AG09309 (cell line): ENCODE measurements around the gene TRIM2.

ENCODE experiments used
- DNase-seq: peaks from one replicate; pipeline ENCODE4 v3.0.0-alpha.2; 2010; ENCODE audit warnings: low read depth
- H3K4me3 ChIP-seq: 2 replicates; pipeline ENCODE4 v1.5.1; 2011; ENCODE audit warnings: mild to moderate bottlenecking, low read depth, low read length, moderate library complexity; ENCODE audit not compliant: control insufficient read depth
- TF ChIP-seq, protein P1 (sequence below): IDR thresholded peaks from 2 replicates; pipeline ENCODE4 v1.5.1; 2011; ENCODE audit warnings: mild to moderate bottlenecking, low read depth, low read length, inconsistent platforms; ENCODE audit not compliant: insufficient read depth, control insufficient read depth; ENCODE audit errors: missing control alignments

Gene TRIM2

GRCh38 chr4:153292897-153293741 lies 88.9 kb downstream of the TRIM2 start:
- no peak overlapping the region for H3K4me3 ChIP-seq
- TF ChIP-seq, protein P1, sequence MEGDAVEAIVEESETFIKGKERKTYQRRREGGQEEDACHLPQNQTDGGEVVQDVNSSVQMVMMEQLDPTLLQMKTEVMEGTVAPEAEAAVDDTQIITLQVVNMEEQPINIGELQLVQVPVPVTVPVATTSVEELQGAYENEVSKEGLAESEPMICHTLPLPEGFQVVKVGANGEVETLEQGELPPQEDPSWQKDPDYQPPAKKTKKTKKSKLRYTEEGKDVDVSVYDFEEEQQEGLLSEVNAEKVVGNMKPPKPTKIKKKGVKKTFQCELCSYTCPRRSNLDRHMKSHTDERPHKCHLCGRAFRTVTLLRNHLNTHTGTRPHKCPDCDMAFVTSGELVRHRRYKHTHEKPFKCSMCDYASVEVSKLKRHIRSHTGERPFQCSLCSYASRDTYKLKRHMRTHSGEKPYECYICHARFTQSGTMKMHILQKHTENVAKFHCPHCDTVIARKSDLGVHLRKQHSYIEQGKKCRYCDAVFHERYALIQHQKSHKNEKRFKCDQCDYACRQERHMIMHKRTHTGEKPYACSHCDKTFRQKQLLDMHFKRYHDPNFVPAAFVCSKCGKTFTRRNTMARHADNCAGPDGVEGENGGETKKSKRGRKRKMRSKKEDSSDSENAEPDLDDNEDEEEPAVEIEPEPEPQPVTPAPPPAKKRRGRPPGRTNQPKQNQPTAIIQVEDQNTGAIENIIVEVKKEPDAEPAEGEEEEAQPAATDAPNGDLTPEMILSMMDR = no peak
- no peak for DNase-seq

DNA sequence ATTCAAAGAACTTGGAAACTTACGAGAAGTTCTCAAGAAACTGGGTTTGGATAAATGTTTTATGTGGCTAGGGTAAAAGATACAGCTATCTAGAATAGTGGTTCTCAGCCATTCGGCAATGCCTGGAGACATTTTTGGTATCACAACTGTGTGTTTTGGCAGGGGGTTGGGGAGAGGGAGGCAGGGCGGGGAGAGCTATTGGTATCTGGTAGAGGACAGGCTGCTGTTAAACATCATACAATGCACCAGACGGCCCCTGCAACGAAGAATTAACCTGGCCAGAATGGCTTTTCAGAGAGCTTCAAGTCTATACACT lies 89.5 kb downstream of the TRIM2 start:
- H3K4me3 ChIP-seq = no peak overlapping the region
- TF ChIP-seq, protein P1 = no peak
- no peak for DNase-seq

DNA sequence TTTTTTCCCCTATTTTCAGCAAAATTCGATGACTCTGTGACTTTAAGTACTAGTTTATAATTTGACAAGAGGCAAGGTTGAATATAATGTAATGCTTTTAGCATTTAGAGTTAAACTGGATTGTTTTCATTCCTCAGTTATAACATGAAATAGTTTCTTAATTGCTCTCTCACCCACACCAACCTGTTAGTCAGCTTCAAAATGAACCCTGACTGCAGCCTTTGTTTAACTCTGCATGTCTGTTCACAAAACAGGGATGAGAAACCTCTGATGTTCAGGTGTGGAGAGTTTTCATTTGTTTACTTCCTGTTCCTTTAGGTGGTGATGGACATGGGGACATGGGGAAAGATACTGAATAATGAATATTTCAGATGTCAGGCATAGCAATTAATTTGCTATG lies 90.4 kb downstream of the TRIM2 start:
- H3K4me3 ChIP-seq = no peak overlapping the region
- TF ChIP-seq, protein P1 = no peak
- no peak for DNase-seq

DNA sequence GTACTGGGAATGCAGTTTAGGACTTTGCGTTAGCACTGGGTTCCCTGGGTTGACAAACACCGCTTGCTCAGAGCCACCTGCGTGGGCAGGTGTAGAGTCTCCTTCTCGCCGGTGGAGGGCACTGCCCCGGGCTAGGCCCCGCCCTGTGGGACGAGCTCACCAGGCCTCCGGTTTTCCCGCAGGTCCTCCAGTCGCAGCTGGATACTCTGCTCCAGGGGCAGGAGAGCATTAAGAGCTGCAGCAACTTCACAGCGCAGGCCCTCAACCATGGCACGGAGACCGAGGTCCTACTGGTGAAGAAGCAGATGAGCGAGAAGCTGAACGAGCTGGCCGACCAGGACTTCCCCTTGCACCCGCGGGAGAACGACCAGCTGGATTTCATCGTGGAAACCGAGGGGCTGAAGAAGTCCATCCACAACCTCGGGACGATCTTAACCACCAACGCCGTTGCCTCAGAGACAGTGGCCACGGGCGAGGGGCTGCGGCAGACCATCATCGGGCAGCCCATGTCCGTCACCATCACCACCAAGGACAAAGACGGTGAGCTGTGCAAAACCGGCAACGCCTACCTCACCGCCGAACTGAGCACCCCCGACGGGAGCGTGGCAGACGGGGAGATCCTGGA lies 91.0 kb downstream of the TRIM2 start:
- DNase-seq = no peak
- TF ChIP-seq, protein P1 = no peak
- H3K4me3 ChIP-seq = no peak overlapping the region

DNA sequence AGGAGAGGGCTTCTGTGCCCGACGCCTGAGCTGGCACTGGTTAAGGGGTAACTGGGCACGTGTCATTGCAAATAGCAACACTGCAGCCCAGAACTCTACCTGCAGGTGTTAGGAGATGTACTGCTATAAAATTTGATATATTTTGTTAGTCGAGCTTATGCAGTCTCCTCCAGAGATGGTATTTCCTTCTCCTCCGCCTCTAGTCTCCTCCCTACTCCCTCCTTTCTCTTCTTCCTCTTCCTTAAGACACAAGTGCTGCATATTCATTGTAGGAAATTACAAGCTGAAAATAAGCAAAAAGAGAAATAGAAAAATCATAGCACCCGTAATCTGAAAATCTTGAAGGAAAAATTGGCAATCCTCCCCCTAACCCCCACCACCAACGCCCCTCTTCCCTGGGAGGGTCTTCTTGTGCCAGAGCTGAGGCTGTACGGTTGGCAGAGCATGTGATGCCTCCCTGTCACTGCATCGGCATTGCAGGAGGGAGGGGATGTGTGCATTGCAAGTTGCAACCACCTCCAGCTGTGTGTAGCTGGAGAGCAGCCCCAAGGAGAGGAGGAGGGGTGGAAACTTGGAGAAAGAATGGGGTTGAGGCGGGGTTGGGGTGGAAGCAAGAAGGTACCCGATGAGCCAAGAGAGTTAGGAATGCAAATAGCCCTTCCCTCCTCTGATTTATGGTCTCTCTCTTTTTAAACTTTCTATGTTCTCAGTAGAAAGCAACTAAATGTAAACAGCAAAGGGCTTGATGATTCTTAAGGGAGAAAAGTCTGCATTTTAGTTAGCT lies 92.0 kb downstream of the TRIM2 start:
- TF ChIP-seq, protein P1 = no peak
- peak; percentile 38 for DNase-seq
- no peak overlapping the region for H3K4me3 ChIP-seq

DNA sequence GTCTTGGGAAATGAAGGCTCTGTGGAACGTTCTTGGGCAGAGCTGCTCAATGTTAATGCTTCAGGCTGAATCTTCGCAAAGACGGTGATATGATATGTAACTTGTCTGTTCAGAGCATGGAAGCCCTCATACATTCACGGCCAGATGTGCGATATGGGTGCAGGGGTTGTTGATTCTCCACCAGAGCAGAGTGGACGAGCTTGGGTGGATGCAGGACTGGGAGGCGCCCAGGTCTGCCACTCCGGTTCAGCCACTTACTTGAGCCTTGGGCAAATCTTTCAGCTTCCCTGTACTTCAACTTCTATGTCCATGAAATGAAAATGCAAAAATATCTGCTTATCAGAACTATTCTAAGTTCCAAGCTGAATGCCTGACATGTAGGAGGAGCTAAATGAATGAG lies 92.9 kb downstream of the TRIM2 start:
- DNase-seq = no peak
- TF ChIP-seq, protein P1 = no peak
- H3K4me3 ChIP-seq = no peak overlapping the region
